GM18873 (cell line): ENCODE results near the gene PRKAB1.

Source experiments
- ATAC-seq: cut with Tn5 transposase; IDR thresholded peaks from one replicate; pipeline ENCODE4 v1.9.1; 2021; ENCODE audit warnings: mild to moderate bottlenecking, moderate library complexity, moderate number of reproducible peaks; ENCODE audit not compliant: unreplicated experiment, low FRiP score

The PRKAB1 gene

GRCh38 chr12:119660076-119660475 lies 7.9 kb upstream of the PRKAB1 start:
- no peak for ATAC-seq

GRCh38 chr12:119661882-119662281 lies 6.1 kb upstream of the PRKAB1 start:
- ATAC-seq, result no peak

- no peak for ATAC-seq
Observed at GRCh38 chr12:119664642-119665041, 3.3 kb upstream of the PRKAB1 start.

GRCh38 chr12:119665164-119665929 lies 2.6 kb upstream of the PRKAB1 start:
- ATAC-seq, result no peak

- no peak for ATAC-seq
Observed at GRCh38 chr12:119666226-119666795, 1.6 kb upstream of the PRKAB1 start.

GRCh38 chr12:119666900-119667576 lies 895 bp upstream of the PRKAB1 start:
- ATAC-seq, result no peak

GRCh38 chr12:119668324-119668841 lies 450 bp downstream of the PRKAB1 start:
- no peak for ATAC-seq

GRCh38 chr12:119669744-119670472 lies 2.0 kb downstream of the PRKAB1 start:
- no peak for ATAC-seq

GRCh38 chr12:119671070-119671469 lies 3.1 kb downstream of the PRKAB1 start:
- ATAC-seq, result no peak

GRCh38 chr12:119672194-119672593 lies 4.3 kb downstream of the PRKAB1 start:
- ATAC-seq, result no peak

GRCh38 chr12:119673634-119674033 lies 5.7 kb downstream of the PRKAB1 start:
- ATAC-seq, result no peak

- no peak for ATAC-seq
Observed at GRCh38 chr12:119674560-119674959, 6.6 kb downstream of the PRKAB1 start.

GRCh38 chr12:119676022-119676421 lies 8.1 kb downstream of the PRKAB1 start:
- ATAC-seq, result no peak

- no peak for ATAC-seq
Observed at GRCh38 chr12:119676573-119676972, 8.6 kb downstream of the PRKAB1 start.

GRCh38 chr12:119678459-119678858 lies 10.5 kb downstream of the PRKAB1 start:
- no peak for ATAC-seq

GRCh38 chr12:119679081-119679480 lies 11.1 kb downstream of the PRKAB1 start:
- no peak for ATAC-seq

GRCh38 chr12:119679490-119679889 lies 11.6 kb downstream of the PRKAB1 start:
- no peak for ATAC-seq

- ATAC-seq, result no peak
Observed at GRCh38 chr12:119681111-119681510, 13.2 kb downstream of the PRKAB1 start.

- ATAC-seq, result peak; percentile 51
Observed at GRCh38 chr12:119681728-119682638, 14.1 kb downstream of the PRKAB1 start.
